Type B pancreatic cell (in vitro differentiated cells): ENCODE results near the gene KLRG1. TPM values are rescaled to one million over a fixed set of nuclear protein-coding genes. Genes with fewer than 3 reads are reported as not detected.

Experiments
- DNase-seq: peaks from one replicate; pipeline ENCODE4 v3.0.0; 2021; ENCODE audit warnings: mixed read lengths; ENCODE audit not compliant: unreplicated experiment; ENCODE audit errors: extremely low spot score
- H3K27ac Mint-ChIP-seq: 2 replicates; pipeline ENCODE4 v1.8.0; 2021; ENCODE audit warnings: mild to moderate bottlenecking, mixed read lengths
- H3K27me3 Mint-ChIP-seq: 2 replicates; pipeline ENCODE4 v1.8.0; 2021; ENCODE audit warnings: mixed read lengths
- H3K36me3 Mint-ChIP-seq: 2 replicates; pipeline ENCODE4 v1.8.0; 2021; ENCODE audit warnings: mixed read lengths
- H3K4me1 Mint-ChIP-seq: one replicate; pipeline ENCODE4 v1.8.0; 2021; ENCODE audit warnings: mixed read lengths; ENCODE audit not compliant: unreplicated experiment
- H3K4me3 Mint-ChIP-seq: 2 replicates; pipeline ENCODE4 v1.8.0; 2021; ENCODE audit warnings: mild to moderate bottlenecking, mixed read lengths
- H3K9me3 Mint-ChIP-seq: 2 replicates; pipeline ENCODE4 v1.8.0; 2021; ENCODE audit warnings: mixed read lengths
- total RNA-seq: library from RNA; stranded (reverse); gene quantifications from 2 replicates; pipeline ENCODE4 v1.2.1, GENCODE V29; 2021; ENCODE audit warnings: low replicate concordance
- TF ChIP-seq, protein P1 (sequence below): fragments of 200-600 bp; sonication (generic); conservative IDR thresholded peaks from 2 replicates; pipeline ENCODE4 v1.5.0; 2021; ENCODE audit warnings: antibody characterized with exemption, mild to moderate bottlenecking

KLRG1 gene
- total RNA-seq, 1 donor from 2014 or later = 4.4 TPM

DNA sequence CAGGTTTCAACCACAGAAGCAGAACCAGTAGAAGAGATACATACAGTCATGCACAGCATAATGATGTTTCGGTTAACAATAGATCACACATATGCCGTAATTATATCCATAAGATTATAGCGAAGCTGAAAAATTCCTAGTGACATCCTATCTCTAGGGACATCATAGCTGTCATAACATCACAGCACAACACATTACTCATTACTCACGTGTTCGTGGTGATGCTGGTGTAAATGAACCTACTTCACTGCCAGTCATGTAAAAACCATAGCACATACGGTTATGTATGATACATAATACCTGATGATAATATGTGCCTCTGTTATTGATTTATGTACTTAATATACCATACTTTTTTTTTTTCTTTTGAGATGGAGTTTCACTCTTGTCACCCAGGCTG is 44.7 kb downstream of the KLRG1 start:
- no peak overlapping the region for H3K27ac Mint-ChIP-seq
- peaks cover 6% of the 10 kb centered on the region for H3K9me3 Mint-ChIP-seq
- H3K4me1 Mint-ChIP-seq = peaks cover 4% of the 10 kb centered on the region
- peaks cover 4% of the 10 kb centered on the region for H3K36me3 Mint-ChIP-seq
- no peak overlapping the region for H3K4me3 Mint-ChIP-seq
- DNase-seq = no peak
- peaks cover 3% of the 10 kb centered on the region for H3K27me3 Mint-ChIP-seq
- TF ChIP-seq, protein P1, sequence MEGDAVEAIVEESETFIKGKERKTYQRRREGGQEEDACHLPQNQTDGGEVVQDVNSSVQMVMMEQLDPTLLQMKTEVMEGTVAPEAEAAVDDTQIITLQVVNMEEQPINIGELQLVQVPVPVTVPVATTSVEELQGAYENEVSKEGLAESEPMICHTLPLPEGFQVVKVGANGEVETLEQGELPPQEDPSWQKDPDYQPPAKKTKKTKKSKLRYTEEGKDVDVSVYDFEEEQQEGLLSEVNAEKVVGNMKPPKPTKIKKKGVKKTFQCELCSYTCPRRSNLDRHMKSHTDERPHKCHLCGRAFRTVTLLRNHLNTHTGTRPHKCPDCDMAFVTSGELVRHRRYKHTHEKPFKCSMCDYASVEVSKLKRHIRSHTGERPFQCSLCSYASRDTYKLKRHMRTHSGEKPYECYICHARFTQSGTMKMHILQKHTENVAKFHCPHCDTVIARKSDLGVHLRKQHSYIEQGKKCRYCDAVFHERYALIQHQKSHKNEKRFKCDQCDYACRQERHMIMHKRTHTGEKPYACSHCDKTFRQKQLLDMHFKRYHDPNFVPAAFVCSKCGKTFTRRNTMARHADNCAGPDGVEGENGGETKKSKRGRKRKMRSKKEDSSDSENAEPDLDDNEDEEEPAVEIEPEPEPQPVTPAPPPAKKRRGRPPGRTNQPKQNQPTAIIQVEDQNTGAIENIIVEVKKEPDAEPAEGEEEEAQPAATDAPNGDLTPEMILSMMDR = no peak

DNA sequence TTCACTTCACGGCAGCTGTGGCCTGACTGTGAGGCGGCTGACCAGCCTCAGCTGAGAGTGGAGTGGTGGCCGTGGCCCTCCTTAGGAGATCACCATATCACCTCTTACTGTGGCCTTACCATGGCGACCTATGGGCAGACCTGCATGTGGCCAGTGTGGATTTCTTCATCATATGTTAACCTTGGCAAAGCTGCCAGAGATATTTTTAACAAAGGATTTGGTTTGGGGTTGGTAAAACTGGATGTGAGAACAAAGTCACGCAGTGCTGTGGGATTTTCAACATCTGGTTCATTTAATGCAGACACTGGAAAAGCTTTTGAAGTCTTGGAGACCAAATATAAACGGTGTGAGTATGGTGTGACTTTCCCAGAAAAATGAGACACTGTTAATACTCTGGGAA is 46.9 kb downstream of the KLRG1 start:
- DNase-seq = no peak
- Mint-ChIP-seq H3K4me1 (no peaks in the 10 kb centered on the region), H3K27me3 (peaks cover 9% of the 10 kb centered on the region), H3K9me3 (peaks cover 6% of the 10 kb centered on the region), H3K27ac (no peak overlapping the region), H3K4me3 (no peak overlapping the region), H3K36me3 (peaks cover 4% of the 10 kb centered on the region)
- TF ChIP-seq, protein P1 = no peak

DNA sequence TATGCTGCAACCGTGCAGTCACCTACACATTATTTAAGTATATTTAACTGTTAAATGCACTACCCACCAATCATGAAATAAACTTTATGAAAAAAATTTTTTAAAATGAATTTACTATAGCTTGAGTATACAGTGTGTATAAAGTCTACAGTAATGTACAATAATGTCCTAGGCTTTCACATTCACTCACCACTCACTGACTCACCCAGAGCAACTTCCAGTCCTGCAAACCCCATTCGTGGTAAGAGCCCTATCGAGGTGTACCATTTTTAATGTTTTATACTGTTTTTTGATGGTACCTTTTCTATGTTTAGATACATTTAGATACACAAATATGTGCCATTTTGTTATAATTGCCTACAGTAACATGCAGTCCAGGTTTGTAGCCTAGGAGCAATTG is 48.1 kb downstream of the KLRG1 start:
- TF ChIP-seq, protein P1 = no peak
- H3K9me3 Mint-ChIP-seq = peaks cover 6% of the 10 kb centered on the region
- peaks cover 9% of the 10 kb centered on the region for H3K27me3 Mint-ChIP-seq
- H3K27ac Mint-ChIP-seq = no peak overlapping the region
- no peak for DNase-seq
- H3K4me1 Mint-ChIP-seq = no peaks in the 10 kb centered on the region
- H3K4me3 Mint-ChIP-seq = no peak overlapping the region
- peaks cover 4% of the 10 kb centered on the region for H3K36me3 Mint-ChIP-seq

DNA sequence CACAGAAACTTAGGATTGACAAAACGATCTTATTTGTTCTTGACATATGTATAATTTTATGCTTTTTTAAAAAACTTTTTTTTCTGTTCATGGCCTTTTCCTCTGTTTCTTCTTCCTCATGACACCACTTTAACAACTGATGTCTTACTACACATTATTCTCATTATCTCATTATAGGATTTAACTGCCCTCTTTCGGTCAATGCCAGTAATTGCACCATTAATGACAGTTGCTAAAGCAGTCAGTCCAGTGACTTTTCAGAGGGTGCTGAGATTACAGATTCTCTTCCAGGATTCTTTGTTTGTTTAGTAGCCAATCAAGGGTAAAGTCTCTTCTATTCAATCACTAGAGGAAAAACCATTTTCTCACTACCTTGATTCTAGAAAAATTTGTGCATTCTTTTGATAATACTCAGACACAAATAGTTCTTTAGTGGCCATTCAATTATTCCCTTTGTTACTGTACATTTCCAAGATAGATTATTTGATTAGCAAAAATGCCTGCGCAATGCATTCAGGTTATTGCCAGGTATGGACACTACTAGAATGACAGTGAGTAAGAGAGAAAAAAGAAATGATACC is 50.1 kb downstream of the KLRG1 start:
- H3K27ac Mint-ChIP-seq = no peak overlapping the region
- H3K4me1 Mint-ChIP-seq = no peaks in the 10 kb centered on the region
- H3K36me3 Mint-ChIP-seq = no peaks in the 10 kb centered on the region
- TF ChIP-seq, protein P1 = peak; percentile 86
- H3K27me3 Mint-ChIP-seq = peaks cover 5% of the 10 kb centered on the region
- no peak for DNase-seq
- no peak overlapping the region for H3K4me3 Mint-ChIP-seq
- H3K9me3 Mint-ChIP-seq = no peaks in the 10 kb centered on the region

DNA sequence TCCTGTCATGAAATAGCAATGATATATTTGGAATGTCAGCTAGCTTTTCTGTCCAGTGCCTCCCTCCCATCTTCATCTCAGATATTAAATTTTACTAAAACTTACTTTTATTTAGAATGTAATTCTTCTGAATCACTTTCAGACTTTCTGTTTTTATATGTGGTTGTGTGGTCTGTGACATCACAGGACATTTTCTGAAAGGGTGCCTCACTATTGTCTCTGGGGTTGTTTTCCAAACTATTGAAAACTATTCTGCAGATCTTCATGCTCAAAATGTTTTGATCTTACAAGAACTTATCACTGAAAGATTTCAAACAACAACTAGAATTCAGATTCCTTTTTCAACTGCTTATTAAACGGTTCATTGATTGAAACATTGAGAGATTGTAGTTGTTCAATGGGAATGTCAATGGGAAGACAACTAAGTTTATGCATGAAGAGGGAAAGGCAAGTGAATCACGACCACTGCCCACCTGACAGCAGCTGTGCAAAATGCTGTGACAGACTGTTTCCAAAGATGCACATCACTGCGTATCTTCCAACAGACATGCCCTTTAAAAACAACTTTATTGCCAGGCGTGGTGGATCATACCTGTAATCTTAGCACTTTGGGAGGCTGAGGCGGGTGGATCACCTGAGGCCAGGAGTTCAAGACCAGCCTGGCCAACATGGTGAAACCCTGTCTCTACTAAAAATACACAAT is 51.3 kb downstream of the KLRG1 start:
- Mint-ChIP-seq H3K36me3 (peaks cover 4% of the 10 kb centered on the region), H3K27ac (no peak overlapping the region), H3K27me3 (peaks cover 5% of the 10 kb centered on the region), H3K9me3 (no peaks in the 10 kb centered on the region), H3K4me3 (no peak overlapping the region), H3K4me1 (no peaks in the 10 kb centered on the region)
- no peak for DNase-seq
- TF ChIP-seq, protein P1 = no peak
